G401 (cell line): ENCODE data around the gene PLAAT5. TPM values are rescaled to one million over a fixed set of nuclear protein-coding genes. Genes with fewer than 3 reads are reported as not detected.
"Not testable (repeated sequence)": the region's sequence is repeated elsewhere in the genome, so short reads cannot be mapped to it uniquely, and the experiment has no call there.

ENCODE experiments used
- DNase-seq: peaks from one replicate; pipeline ENCODE4 v3.0.0-alpha.2; 2015; ENCODE audit warnings: low spot score
- in situ Hi-C: cut with HindIII; loops from 2 replicates; pipeline ENCODE4 v1.10.0; 2016; ENCODE audit warnings: low sequenced_read_pairs, mixed read lengths
- total RNA-seq: library from RNA; depleted of rRNA; stranded (reverse); fragments of >200 nt; shearing (Covaris generic); gene quantifications from 2 replicates; pipeline ENCODE4 v1.2.3, GENCODE V29; 2014; rRNA removed

Gene PLAAT5
- not detected in 2 replicates for total RNA-seq

- in situ Hi-C loops = no loop called here
- no peak for DNase-seq
Observed at GRCh38 chr11:63490551-63491239, at the start of gene PLAAT5. Gene PLAAT5 (minus strand): TSS chr11:63491167. CDS start chr11:63491034, 133 bp downstream.

GRCh38 chr11:63537293-63538101 lies 46.5 kb upstream of the PLAAT5 start:
- in situ Hi-C loops = no loop called here
- peak; percentile 99 for DNase-seq

- in situ Hi-C loops = no loop called here
Observed at GRCh38 chr11:63536669-63537292, 45.8 kb upstream of the PLAAT5 start, which contains the start of gene PLAAT4. Gene PLAAT4 (plus strand): TSS chr11:63536808. CDS start chr11:63536869, 61 bp downstream.

GRCh38 chr11:63535734-63536133 lies 44.8 kb upstream of the PLAAT5 start:
- no peak for DNase-seq
- in situ Hi-C loops = no loop called here

More at GRCh38 chr11:63536669-63537292, 45.8 kb upstream of the PLAAT5 start, which contains the start of gene PLAAT4:
- peak; percentile 63 for DNase-seq

- no peak for DNase-seq
- in situ Hi-C loops = no loop called here
Observed at GRCh38 chr11:63534895-63535461, 44.0 kb upstream of the PLAAT5 start.

- in situ Hi-C loops = no loop called here
- DNase-seq = no peak
Observed at GRCh38 chr11:63534076-63534475, 43.1 kb upstream of the PLAAT5 start.

GRCh38 chr11:63532799-63533475 lies 42.0 kb upstream of the PLAAT5 start:
- DNase-seq = no peak
- in situ Hi-C loops = no loop called here

GRCh38 chr11:63532117-63532516 lies 41.1 kb upstream of the PLAAT5 start:
- DNase-seq = no peak
- in situ Hi-C loops = no loop called here

GRCh38 chr11:63531074-63531792 lies 40.3 kb upstream of the PLAAT5 start:
- in situ Hi-C loops, DNase-seq: not testable (repeated sequence)

GRCh38 chr11:63530021-63530420 lies 39.1 kb upstream of the PLAAT5 start:
- no peak for DNase-seq
- in situ Hi-C loops = no loop called here

GRCh38 chr11:63529373-63529772 lies 38.4 kb upstream of the PLAAT5 start:
- DNase-seq, in situ Hi-C loops: not testable (repeated sequence)

GRCh38 chr11:63528729-63529278 lies 37.8 kb upstream of the PLAAT5 start:
- DNase-seq, in situ Hi-C loops: not testable (repeated sequence)

GRCh38 chr11:63528156-63528555 lies 37.2 kb upstream of the PLAAT5 start:
- in situ Hi-C loops, DNase-seq: not testable (repeated sequence)

GRCh38 chr11:63527667-63528066 lies 36.7 kb upstream of the PLAAT5 start:
- in situ Hi-C loops = no loop called here
- no peak for DNase-seq

- in situ Hi-C loops = no loop called here
- DNase-seq = no peak
Observed at GRCh38 chr11:63523151-63523550, 32.2 kb upstream of the PLAAT5 start.

GRCh38 chr11:63521896-63522295 lies 30.9 kb upstream of the PLAAT5 start:
- DNase-seq = no peak
- in situ Hi-C loops = no loop called here

- in situ Hi-C loops = no loop called here
- no peak for DNase-seq
Observed at GRCh38 chr11:63520606-63521170, 29.7 kb upstream of the PLAAT5 start.

- in situ Hi-C loops = no loop called here
- no peak for DNase-seq
Observed at GRCh38 chr11:63518548-63518947, 27.6 kb upstream of the PLAAT5 start.
